Stimulated activated CD8-positive, alpha-beta memory T cell treated with anti-CD3 and anti-CD28 coated beads, Interleukin-7, amount 100 ng/mL, for 1 hour (primary cell): ENCODE data around the gene NME8.

Source experiments
- DNase-seq, 2 donors: peaks; one replicate each; pipeline ENCODE4 v3.0.0-alpha.2; 2020; ENCODE audit warnings: low read depth in 2 of 2

NME8 gene

DNA sequence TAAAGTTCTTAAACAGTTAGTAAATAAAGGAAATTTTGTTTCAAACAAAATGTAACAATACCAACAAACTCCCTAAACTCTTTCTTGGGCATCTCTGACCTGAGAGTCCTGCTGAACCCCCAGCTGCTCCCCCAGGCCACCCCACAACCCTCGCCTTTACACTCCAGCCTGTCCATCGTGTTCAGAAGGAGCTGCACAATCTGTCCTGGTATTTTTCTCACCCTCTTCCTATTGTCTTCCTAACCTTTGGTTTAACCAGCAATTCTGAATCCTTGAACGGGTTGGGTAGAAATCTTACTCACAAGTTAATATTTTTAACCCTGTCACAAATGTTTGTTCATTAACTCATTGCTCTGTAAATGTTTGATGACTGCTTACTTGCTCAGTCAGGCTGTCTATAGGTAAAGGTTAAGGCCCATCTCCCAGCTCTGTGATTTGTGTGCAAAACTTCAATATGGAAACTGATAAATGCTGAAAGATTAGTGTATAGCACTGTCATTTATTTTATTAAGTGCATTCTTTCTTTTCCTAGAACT is 51.4 kb downstream of the NME8 start:
- no peak for DNase-seq

DNA sequence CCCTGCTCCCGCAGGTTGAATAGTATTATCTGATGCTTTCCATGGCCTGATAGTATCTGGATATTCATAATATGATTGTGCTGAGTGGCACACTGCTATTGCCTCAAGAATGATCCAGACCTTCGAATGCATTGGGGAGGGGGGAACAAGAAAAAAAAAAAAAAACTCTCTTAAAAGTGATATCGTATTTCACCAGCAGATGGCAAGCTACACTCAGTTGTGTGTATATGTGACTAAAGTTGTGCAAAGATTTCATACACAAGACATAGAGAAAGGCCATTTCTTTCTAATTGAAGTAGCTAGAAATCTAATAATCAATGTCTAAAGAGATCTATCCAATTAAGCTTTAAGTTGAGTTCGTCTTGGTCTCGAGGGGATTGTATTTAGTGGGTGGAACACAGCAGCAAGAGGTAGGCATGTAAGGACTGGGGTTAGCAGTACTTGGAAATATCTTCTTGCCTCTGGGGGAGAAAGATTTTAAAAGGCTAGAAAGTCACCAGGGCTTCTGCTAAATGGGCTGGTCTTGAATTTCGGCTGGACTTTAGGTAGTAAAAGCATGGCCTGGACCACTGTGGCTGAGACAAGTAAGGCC is 52.9 kb downstream of the NME8 start:
- DNase-seq = no peak

DNA sequence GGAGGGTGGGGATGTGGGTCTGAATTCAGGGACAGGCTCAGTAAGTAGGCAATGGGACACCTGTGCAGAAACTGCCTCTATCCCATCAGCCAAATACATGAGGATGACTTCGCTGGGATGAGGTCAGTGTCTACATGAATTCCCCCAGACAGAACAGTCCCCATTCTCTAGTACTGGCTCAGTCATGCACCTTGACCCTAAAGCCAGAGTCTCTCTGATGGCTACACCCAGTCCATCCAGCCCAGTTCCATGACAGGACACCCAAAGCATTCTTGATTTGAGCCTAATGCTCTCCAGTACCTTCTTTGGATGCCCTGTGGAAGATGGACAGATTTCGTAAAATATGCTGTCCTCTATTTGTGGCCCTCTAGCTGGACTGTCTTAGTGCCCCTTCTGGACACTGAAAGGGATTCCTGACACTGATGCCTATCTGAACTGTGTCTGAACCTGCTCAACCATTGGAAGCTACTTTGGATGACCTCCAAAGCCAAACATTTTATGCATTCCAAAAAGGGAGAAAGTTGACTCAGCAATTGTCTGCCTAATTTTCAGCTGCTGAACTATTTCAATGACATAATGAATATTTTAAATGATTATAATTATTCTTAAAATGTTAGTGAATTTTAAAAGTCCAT is 53.6 kb downstream of the NME8 start:
- DNase-seq = no peak

DNA sequence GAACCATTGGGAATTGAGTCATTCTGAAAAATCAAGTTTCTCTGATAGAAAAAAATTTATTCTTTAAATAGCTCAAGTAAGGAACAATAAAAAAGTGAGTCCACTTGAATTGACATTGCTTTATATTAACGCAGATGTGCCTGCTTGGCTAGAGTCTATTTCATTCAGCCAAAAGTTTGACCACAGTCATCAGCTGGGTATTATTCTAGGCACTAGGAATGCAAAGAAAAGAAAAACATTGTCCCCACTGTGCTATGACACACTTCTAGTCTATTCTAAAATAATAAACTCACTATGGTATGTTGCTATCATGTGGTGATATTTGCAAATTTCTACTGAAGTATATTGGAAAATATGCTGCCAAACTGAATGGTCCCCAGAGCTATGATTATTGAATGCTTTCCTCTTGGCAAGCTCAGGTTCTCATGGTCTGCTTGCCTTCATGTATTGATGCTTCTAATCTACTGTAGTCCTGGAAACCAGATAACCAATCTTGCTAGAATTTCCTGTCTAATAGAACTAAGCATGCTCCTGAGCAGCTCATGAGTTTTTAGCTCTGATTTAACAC is 59.9 kb downstream of the NME8 start:
- no peak for DNase-seq

DNA sequence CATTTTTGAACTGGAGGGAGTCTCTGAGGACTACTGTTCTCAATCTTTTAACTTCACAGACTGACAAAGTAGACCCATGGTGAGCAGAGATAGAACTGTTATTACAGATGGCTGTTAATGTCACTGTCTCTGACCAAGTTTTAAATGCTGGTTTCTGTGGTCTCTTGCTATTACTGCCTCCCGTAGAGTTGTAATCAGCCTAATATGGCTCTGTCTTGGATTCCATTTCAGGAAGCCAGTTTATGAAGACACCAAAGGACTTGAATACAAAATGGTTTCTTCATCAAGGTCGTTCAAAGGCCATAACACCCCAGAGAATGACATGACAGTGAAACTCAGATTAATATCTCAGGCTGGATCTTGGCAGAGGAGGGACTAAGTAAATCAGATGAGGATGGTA is 64.4 kb downstream of the NME8 start:
- no peak for DNase-seq

DNA sequence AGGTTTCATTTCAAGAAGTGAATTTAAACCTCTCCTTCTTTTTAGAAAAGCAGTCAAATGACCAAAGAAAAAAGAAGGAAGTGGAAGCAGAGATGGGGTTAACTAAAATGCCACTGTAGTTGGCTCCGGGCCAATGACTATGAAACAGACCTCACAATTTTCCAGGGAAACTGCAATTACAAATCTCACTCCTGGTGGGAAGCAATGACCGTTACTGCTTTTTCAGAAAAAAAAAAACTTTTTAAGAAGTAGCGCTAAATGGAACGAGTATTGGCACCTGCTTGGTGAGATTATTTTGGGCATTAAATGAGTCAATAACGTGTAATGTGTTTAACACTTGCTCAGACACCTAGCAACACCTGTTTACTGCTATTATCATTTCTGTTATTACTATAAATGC is 67.0 kb downstream of the NME8 start:
- no peak for DNase-seq

DNA sequence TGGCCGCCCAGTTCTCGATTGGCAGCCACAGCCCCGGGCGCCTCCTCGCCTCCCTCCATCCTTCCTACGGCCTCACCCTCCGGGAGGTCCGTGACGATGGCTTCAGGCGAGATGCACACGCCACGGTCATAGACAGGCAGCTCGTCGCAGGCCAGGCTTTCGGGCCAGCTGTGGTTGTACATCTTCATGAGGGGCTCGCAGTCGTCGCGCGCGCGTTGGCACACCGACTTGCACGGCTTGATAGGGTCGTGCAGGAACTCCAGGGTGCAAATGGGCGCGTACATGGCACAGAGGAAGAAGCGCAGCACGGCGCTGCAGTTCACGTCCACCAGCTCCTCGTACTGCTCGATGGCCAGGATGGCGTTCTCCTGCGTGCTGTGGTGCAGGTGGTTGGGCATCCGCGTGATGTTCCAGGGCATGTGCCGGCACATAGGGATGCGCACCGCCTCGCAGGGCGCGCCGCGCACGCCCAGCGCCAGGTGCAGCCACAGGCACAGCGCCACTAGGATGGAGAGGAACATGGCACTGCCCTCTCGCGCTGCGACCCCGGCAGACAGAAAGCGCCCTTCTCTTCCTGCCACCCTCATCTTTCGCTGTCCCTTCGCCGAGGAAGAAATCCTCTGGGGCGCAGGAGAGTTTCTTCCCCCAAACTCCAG is 67.7 kb downstream of the NME8 start:
- DNase-seq = no peak

DNA sequence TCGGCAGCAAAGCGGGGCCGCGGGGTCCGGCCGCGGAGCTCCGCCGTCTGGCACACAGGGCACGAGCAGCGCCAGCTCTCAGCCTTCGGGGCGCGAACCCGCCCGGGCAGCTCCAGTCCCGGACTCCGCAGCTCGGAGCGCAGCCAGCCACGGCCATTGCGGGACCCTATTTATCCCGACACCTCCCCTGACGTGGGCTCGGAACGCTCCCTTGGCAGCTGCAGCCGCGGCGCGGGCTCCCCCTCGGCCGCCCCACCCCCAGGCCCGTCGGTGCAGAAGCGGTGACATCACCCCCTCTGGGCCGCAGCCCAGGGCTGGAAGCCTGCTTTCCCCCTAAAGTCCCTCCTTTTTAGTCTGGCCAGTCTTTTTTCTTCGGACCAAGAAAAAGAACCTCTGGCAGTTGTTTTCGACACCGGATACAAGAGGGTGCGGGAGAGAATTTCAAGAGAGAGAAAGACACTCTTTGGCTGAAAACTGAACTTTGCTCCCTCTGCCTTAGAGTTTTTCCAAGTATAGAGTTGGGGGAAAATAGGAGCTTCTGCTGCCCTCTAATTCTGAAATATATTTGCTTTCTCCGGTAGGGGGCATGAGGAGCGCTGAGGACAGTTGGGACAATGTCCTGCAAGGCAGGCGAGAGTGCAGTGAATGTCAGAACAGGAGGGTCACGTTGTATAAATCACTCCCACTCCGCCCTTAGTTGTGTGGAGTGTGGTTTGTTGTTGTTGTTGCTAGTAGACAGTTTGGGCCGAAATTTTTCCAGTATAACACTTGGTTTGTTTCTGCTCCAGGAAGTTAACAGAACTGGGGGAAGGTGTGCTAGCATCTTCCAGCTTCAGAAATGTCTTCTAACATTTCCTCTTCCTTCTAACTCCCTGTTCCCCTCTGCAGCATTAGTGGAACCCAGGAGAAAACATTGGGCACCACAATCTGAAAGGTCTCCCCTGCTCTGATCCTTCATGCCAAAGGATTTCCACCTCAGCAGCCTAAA is 68.6 kb downstream of the NME8 start, which contains the start of gene SFRP4:
Gene SFRP4 (minus strand): TSS at position 145 of the 988 bp plus-strand sequence. CDS start 280 bp downstream, outside the sequence.
- no peak for DNase-seq

DNA sequence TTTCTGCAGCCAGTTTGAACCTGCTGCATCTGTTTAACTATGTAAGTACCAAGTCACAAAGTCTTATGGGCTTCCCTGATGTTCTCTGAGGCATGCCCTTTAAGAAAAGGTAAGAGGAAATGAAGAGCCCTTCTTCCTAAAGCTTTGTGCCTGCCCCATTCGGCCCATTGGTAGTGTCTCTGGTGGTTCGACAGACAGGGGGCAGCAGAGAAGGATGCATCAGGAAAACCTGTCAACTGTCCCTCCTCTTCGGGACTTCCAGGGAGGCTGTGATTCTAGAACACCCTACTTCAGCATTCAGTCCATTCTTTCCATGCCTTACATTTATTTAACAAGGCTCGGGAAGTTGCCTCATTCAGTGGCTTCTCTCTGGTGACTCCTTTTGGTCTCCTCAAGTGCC is 70.1 kb downstream of the NME8 start:
- DNase-seq = no peak

DNA sequence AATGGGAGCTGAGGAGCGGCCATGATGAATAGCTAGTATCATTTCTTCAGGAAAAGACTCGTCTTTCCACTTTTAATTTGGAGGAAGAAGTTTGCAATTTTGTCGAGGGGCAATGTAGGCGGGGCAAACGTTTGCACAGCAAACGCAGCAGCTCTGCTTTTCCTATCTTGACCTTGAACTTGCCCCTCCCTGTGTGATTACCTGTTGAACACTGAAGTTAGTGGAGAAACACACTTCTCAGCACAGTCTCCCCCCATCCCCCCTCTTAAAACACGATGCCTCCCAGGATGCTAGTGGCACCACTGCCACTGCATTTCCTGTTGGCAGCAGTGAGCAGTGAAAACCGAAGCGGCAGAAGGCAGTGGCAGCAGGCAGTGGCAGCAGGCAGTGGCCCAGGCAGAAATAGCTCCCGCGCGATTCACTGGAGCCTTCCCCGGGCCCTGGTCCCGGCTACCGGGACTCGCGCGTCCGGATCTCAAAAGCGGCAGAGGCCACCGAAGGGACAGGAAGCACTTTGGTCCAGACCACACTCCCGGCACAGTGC is 72.0 kb downstream of the NME8 start, which contains the start of gene EPDR1:
Gene EPDR1 (plus strand): TSS at position 336 of the 544 bp plus-strand sequence. CDS start 300 bp downstream, outside the sequence.
- no peak for DNase-seq

DNA sequence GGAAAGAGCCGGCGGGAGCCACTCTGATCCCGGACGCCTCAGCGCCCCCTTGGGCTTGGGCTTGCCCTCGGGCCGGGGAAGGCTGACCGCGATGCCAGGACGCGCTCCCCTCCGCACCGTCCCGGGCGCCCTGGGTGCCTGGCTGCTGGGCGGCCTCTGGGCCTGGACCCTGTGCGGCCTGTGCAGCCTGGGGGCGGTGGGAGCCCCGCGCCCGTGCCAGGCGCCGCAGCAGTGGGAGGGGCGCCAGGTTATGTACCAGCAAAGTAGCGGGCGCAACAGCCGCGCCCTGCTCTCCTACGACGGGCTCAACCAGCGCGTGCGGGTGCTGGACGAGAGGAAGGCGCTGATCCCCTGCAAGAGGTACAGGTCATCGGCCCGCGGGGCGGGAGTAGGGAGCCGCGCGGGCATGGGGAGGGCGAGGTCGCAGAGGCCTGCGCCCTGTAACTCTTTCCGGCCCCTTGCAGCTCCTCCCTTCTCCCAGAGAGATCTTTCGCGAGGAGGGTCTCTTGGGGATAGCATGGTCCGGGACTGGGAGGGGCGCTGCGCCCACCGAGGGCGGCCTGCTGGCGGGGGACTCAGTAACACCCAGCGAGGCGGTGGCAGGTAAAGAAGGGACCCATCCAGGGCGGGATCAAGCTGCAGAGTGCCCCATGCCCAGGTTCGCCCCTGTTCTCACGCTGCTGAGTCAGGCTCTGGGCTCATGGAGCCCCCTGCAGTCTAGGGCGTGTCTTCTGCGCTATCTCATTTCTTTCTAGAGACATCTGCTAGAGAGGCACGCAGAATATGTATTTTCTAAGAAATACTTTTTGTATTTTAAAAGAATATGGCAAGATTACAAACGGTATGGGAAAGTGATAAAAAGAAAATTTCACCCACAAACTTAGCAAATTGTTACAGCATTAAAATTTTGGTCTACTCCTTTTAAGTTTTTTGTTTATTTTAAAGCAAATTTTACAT is 72.7 kb downstream of the NME8 start:
- DNase-seq = no peak

DNA sequence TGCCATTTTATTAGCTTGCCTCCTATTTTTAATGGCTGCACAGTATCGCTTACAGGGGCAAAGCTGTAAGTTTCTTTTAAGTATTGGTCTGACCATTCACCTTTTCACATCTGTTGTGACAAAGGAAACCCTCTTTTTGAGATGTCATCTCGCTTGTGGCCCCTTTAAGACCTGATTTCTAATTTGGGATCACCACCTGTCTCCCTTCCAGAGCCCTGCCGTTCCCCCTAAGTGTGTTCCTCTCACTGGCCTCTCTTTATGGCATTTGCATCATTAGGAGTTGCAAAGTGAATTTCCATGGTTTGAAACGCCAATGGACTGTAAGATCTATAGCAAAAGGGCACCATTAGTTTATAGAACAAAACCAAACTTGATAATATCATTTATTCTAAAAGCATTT is 73.5 kb downstream of the NME8 start:
- no peak for DNase-seq

DNA sequence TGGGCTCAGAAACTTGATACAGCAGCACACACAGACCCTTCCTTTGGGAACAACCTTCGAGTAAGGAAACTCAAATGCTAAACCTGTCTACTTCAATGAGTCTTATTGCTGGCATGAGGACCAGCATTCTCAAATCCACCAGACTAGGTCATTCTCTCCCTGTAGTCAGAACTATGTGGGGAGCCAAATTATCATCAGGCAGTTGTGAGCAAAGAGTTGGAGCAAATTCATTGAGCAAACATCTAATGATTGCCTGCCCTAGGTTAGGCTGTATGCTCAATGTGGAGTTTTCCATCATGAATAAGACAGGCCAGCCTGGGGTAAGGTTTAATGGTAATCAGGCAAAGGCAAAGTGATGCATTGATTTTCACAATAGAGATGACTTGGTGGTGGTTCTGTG is 75.6 kb downstream of the NME8 start:
- no peak for DNase-seq

DNA sequence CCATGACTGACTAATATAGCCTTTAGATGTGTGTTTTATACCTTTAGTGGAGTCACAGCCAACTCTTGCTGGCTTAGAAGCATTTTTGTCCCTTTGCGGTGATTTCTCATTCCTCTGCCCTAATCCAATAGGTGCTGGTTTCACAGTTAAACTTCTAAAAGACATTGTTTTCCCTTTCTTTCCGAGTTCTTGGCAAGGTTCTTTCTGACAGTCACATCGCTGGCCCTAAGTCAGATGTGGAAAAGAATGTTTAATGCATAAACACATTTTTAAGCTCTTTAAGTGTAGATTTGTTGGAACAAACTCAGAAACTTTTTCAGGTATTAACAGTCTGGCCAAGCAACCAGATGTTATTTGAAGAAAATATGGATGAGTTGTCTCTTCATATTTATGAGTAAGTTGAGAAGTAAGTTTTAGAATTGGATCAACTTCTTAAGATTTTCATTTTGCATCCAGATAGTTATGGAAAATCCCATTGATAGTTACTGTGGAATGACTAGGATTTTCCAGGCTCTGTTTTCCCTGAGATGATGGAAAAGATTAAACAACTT is 76.2 kb downstream of the NME8 start:
- DNase-seq = no peak

DNA sequence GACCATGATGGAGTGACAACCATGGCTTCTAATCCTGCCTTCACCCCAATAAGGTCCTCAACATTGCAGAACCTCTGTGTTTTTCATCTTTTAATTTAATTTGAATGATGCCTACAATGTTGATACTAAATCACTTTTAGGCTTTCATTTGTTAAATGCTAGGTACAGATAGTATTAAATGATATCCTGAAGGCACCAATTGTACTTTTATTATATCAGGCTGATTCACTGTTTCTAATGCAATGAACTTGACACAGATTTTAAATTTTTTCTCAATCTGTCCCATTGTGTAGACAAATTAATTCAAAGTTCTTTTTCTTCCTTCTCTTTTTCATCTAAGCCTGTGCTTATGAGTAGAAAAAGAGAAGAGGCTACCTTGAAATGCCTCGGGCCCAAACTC is 77.2 kb downstream of the NME8 start:
- no peak for DNase-seq

DNA sequence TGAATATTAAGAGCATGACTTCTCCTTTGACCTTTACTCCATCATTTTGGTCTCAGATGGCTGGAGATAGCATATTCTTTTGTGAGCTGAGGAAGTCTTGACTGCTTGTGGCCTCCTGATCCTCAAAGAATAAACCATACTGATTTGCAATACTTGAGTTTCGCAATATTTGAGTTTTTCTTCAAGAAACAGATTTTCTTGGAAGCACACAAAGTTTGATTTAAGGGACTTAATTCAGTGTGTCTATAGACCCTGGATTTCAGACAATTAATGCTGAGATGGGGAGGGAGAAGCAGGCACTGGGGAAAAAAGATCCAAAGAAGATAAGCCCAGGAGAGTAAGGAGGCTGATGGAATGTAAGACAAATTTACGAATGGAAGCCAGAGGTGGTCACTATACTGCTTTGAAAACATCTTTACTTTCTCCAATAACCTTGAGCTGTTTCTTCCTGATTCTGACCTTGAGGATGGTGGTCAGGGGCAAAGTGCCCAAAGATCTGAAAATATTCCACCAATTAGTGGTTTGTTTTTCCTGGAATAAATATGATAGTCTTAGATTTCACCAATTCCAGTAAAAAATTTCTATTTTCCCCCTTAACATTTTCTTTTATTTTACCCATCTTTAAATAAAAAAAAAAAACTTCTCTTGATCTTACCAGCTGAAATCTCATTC is 79.5 kb downstream of the NME8 start:
- no peak for DNase-seq

DNA sequence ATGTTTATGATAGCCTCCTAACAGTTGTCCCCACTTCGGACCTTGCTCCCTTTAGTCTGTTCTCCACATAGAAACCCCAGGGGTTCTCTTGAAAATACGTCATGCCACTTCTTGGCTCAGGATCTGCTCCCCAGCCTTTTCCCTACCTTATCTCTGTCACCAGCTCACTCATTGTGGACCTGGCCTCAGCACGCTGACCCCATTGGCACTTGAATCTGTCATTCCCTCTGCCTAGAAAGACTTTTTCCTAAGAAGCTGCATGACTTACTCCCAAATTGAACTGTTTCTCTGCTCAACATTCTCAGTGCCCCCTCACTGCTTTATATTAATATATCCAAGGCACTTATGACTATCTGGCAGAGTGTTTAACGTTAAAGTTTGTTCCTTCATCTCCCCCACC is 80.5 kb downstream of the NME8 start:
- DNase-seq = no peak

DNA sequence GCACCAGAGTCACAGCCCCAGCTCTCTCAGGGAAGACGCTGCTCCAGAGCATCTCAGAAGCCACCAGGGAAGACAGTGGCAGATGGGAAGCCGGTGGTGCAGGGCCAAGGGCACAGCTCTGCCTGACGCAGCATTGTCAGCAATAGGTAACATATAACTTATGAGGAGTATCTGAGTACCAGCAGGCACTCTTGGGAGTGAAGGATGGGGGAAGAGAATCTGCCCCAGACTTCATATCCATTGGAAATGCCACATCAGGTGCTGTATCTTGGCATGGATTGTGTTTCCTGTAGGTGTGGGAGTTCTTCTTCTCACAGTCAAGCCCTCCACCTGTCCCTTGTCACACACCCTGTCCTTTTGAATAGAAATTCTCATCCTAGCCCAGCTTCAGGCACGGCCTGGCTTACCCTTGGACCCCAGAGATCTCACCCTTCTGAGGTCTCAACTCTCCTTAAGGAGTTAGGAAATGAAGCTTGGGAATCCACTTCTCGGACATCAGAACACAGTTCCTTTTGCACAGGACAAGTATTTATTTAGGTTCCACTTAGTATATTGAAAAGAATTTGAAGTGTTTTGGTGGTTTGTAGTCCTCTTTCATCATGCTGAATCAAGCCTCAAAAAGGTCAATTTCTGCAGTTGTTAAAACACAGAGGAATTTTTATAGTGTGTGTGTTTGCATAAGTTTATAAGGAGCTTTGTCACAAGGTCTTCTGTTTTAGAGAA is 82.0 kb downstream of the NME8 start:
- no peak for DNase-seq
